Stimulated activated naive B cell treated with anti-CD40 and anti-IgM and Interleukin-4, amounts not matched to agents 10 μg/mL and 1 μg/mL and 100 μg/mL, for 72 hours (primary cell): ENCODE results near the gene MYL5.

Experiments
- ATAC-seq, 2 donors: fragments of 150-1000 bp; cut with Tn5 transposase; replicated peaks; 2 replicates each; pipeline ENCODE4 v1.10.0; 2021; ENCODE audit warnings: moderate library complexity in 1 of 2
- DNase-seq: peaks from one replicate; pipeline ENCODE4 v3.0.0; 2021
- H3K27ac Mint-ChIP-seq: one replicate; pipeline ENCODE4 v1.8.0; 2022; ENCODE audit warnings: mild to moderate bottlenecking, mixed read lengths
- H3K27me3 Mint-ChIP-seq, 2 donors: one replicate each; pipeline ENCODE4 v1.8.0; 2022; ENCODE audit warnings: mixed read lengths in 2 of 2
- H3K36me3 Mint-ChIP-seq, 2 donors: one replicate each; pipeline ENCODE4 v1.8.0; 2022; ENCODE audit warnings: mixed read lengths in 2 of 2, mild to moderate bottlenecking in 1 of 2
- H3K4me1 Mint-ChIP-seq, 2 donors: one replicate each; pipeline ENCODE4 v1.8.0; 2022; ENCODE audit warnings: mixed read lengths in 2 of 2, mild to moderate bottlenecking in 1 of 2
- H3K4me3 Mint-ChIP-seq, 2 donors: one replicate each; pipeline ENCODE4 v1.8.0; 2022; ENCODE audit warnings: mild to moderate bottlenecking in 2 of 2, mixed read lengths in 2 of 2, moderate library complexity in 1 of 2
- H3K9me3 Mint-ChIP-seq, 2 donors: one replicate each; pipeline ENCODE4 v1.8.0; 2022; ENCODE audit warnings: mixed read lengths in 2 of 2, mild to moderate bottlenecking in 1 of 2

MYL5 gene

GRCh38 chr4:674172-675035, at the start of gene MYL5, which contains the start of gene ATP5ME:
TSS of gene MYL5 (plus strand) at chr4:674542. CDS start at chr4:678027, 3,485 bp downstream.
TSS of gene ATP5ME (minus strand) at chr4:674276. CDS start at chr4:674247, 29 bp downstream.
- ATAC-seq = peak; percentile 91 to 93
- Mint-ChIP-seq H3K36me3 (peaks cover 21 to 33% of the 10 kb centered on the region in 2 donors), H3K4me1 (peaks cover 18 to 43% of the 10 kb centered on the region in 2 donors)

GRCh38 chr4:624705-625590, 49.4 kb upstream of the MYL5 start, which contains the start of gene PDE6B:
TSS of gene PDE6B (plus strand) at chr4:625573. CDS start at chr4:625627, 54 bp downstream.
- Mint-ChIP-seq H3K4me3 (no peak within 1 kb of the TSS), H3K27ac (no peak within 1 kb of the TSS), H3K36me3 (no peaks in the 10 kb centered on the region), H3K9me3 (no peaks in the 10 kb centered on the region), H3K4me1 (no peaks in the 10 kb centered on the region), H3K27me3 (peaks cover 29 to 40% of the 10 kb centered on the region in 2 donors)
- DNase-seq (no peak), ATAC-seq (no peak)

More at GRCh38 chr4:674172-675035, at the start of gene MYL5, which contains the start of gene ATP5ME:
- peak within 1 kb of the TSS; percentile 91 to 92 for H3K4me3 Mint-ChIP-seq
- DNase-seq = peak; percentile 97
- H3K27ac Mint-ChIP-seq = peak within 1 kb of the TSS; percentile 95
- no peaks in the 10 kb centered on the region for H3K27me3 Mint-ChIP-seq
- H3K9me3 Mint-ChIP-seq = no peaks in the 10 kb centered on the region

GRCh38 chr4:625631-626161, 48.6 kb upstream of the MYL5 start:
- Mint-ChIP-seq H3K36me3 (no peaks in the 10 kb centered on the region), H3K27me3 (peaks cover 30 to 35% of the 10 kb centered on the region in 2 donors), H3K4me1 (no peaks in the 10 kb centered on the region), H3K4me3 (no peak overlapping the region), H3K9me3 (no peaks in the 10 kb centered on the region), H3K27ac (no peak overlapping the region)
- DNase-seq (no peak), ATAC-seq (no peak)

- Mint-ChIP-seq H3K36me3 (no peaks in the 10 kb centered on the region), H3K9me3 (peaks cover 6 to 7% of the 10 kb centered on the region in 2 donors), H3K4me3 (no peak overlapping the region), H3K4me1 (no peaks in the 10 kb centered on the region), H3K27ac (no peak overlapping the region), H3K27me3 (peaks cover 23 to 35% of the 10 kb centered on the region in 2 donors)
- DNase-seq = no peak
- no peak for ATAC-seq
Observed at GRCh38 chr4:626201-627091, 47.9 kb upstream of the MYL5 start.

- H3K9me3 Mint-ChIP-seq = peaks cover 12 to 15% of the 10 kb centered on the region in 2 donors
Observed at GRCh38 chr4:627347-628125, 46.8 kb upstream of the MYL5 start.

GRCh38 chr4:628311-628741, 46.0 kb upstream of the MYL5 start:
- Mint-ChIP-seq H3K4me1 (no peaks in the 10 kb centered on the region), H3K36me3 (peaks cover 0 to 4% of the 10 kb centered on the region in 2 donors), H3K4me3 (no peak overlapping the region), H3K27ac (no peak overlapping the region), H3K9me3 (peaks cover 16 to 19% of the 10 kb centered on the region in 2 donors), H3K27me3 (peaks cover 20 to 29% of the 10 kb centered on the region in 2 donors)
- DNase-seq = no peak
- ATAC-seq = no peak

More at GRCh38 chr4:627347-628125, 46.8 kb upstream of the MYL5 start:
- no peak overlapping the region for H3K27ac Mint-ChIP-seq
- ATAC-seq (no peak), DNase-seq (no peak)
- no peak overlapping the region for H3K4me3 Mint-ChIP-seq
- peaks cover 0 to 1% of the 10 kb centered on the region in 2 donors for H3K36me3 Mint-ChIP-seq
- peaks cover 20 to 29% of the 10 kb centered on the region in 2 donors for H3K27me3 Mint-ChIP-seq
- no peaks in the 10 kb centered on the region for H3K4me1 Mint-ChIP-seq

- DNase-seq = no peak
- H3K27me3 Mint-ChIP-seq = peaks cover 20 to 29% of the 10 kb centered on the region in 2 donors
- H3K36me3 Mint-ChIP-seq = peaks cover 0 to 4% of the 10 kb centered on the region in 2 donors
- no peaks in the 10 kb centered on the region for H3K4me1 Mint-ChIP-seq
- H3K27ac Mint-ChIP-seq = no peak overlapping the region
- ATAC-seq = no peak
- peaks cover 16 to 19% of the 10 kb centered on the region in 2 donors for H3K9me3 Mint-ChIP-seq
- H3K4me3 Mint-ChIP-seq = no peak overlapping the region
Observed at GRCh38 chr4:628821-629635, 45.3 kb upstream of the MYL5 start.

- Mint-ChIP-seq H3K9me3 (peaks cover 16 to 19% of the 10 kb centered on the region in 2 donors), H3K4me3 (no peak overlapping the region), H3K27ac (no peak overlapping the region), H3K27me3 (peaks cover 15 to 25% of the 10 kb centered on the region in 2 donors), H3K4me1 (no peaks in the 10 kb centered on the region), H3K36me3 (peaks cover 0 to 4% of the 10 kb centered on the region in 2 donors)
- no peak for DNase-seq
- no peak for ATAC-seq
Observed at GRCh38 chr4:629636-629914, 44.8 kb upstream of the MYL5 start.

- Mint-ChIP-seq H3K36me3 (peaks cover 0 to 4% of the 10 kb centered on the region in 2 donors), H3K27ac (no peak overlapping the region), H3K9me3 (peaks cover 16 to 19% of the 10 kb centered on the region in 2 donors), H3K27me3 (peaks cover 14 to 24% of the 10 kb centered on the region in 2 donors), H3K4me3 (no peak overlapping the region), H3K4me1 (no peaks in the 10 kb centered on the region)
- DNase-seq (no peak), ATAC-seq (no peak)
Observed at GRCh38 chr4:629915-630641, 44.3 kb upstream of the MYL5 start.

- H3K27ac Mint-ChIP-seq = no peak overlapping the region
- peaks cover 0 to 4% of the 10 kb centered on the region in 2 donors for H3K36me3 Mint-ChIP-seq
- H3K4me3 Mint-ChIP-seq = no peak overlapping the region
- peaks cover 16 to 19% of the 10 kb centered on the region in 2 donors for H3K9me3 Mint-ChIP-seq
- no peaks in the 10 kb centered on the region for H3K4me1 Mint-ChIP-seq
- DNase-seq = no peak
- no peak for ATAC-seq
- H3K27me3 Mint-ChIP-seq = peaks cover 18 to 21% of the 10 kb centered on the region in 2 donors
Observed at GRCh38 chr4:630656-631055, 43.7 kb upstream of the MYL5 start.

- DNase-seq (no peak), ATAC-seq (no peak)
- Mint-ChIP-seq H3K36me3 (peaks cover 0 to 4% of the 10 kb centered on the region in 2 donors), H3K4me3 (no peak overlapping the region), H3K4me1 (no peaks in the 10 kb centered on the region), H3K9me3 (peaks cover 16 to 19% of the 10 kb centered on the region in 2 donors), H3K27ac (no peak overlapping the region), H3K27me3 (peaks cover 21 to 22% of the 10 kb centered on the region in 2 donors)
Observed at GRCh38 chr4:632196-632790, 42.0 kb upstream of the MYL5 start.
